Hindlimb muscle (tissue), 1 donor: Measurements from ENCODE around the gene GSS. TPM values are rescaled to one million over a fixed set of nuclear protein-coding genes. Genes with fewer than 3 reads are reported as not detected.

Experiments
- DNase-seq: peaks from one replicate; pipeline ENCODE4 v3.0.0-alpha.2; 2013
- polyA plus RNA-seq: library from polyadenylated mRNA; unstranded; fragments of 120-200 nt; gene quantifications from one replicate; pipeline ENCODE4 v1.2.1, GENCODE V29; 2013; ENCODE audit not compliant: insufficient read length

Gene GSS
- polyA plus RNA-seq, 1 donor = 25.5 TPM

DNA sequence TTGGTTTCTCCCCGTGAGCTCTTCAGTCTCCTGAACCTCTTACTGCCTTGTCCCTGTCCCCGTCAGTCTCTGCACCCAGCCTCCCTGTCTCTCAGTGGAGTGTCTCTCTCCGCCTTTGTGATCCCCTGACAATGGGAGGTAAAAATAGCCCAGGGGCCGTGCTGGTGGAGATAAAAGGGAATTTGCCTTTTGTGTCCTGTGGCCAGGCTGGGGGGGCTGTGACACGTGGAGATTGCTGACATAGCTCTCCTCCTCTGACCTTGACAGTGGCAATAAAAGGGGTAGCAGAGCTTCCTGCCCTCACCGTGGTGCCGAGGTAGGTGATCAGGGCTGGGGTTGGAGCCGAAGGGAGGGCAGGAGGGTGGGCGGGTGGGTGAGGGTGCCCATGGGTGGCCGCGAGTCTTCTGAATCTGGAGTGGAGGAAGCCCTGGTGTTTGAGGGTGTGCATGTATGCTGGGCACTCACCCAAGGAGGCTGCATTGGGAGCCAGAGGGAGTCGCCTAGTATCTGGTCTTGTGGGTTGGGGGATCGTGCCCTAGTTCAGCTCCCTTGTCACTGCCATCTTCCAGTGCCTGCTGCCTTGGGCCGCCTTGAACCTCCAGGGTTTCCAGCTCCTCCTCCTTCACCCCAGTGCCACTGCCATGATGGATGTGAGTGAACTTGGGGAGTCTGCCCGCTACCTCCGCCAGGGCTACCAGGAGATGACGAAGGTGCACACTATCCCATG lies 21.9 kb upstream of the GSS start:
- DNase-seq = no peak

DNA sequence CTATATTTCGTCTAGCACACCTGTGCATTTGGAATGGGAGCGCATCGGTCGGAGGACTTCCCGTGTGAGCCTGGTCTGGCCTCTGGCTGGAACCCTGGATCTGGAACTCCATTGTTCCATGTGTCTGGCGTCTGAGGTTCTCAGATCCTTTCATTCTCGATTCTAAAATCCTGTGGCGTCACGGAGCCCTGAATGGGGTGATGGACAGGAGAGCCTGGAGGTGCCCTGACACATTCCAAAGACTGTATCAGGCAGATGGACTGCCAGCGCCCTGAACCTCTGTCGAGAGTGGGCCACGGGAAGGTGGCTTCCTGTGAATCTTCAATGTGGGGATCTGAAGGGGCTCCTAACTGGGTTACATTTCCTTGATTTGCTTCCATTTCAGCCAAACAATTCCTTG lies 20.7 kb upstream of the GSS start:
- DNase-seq = no peak

DNA sequence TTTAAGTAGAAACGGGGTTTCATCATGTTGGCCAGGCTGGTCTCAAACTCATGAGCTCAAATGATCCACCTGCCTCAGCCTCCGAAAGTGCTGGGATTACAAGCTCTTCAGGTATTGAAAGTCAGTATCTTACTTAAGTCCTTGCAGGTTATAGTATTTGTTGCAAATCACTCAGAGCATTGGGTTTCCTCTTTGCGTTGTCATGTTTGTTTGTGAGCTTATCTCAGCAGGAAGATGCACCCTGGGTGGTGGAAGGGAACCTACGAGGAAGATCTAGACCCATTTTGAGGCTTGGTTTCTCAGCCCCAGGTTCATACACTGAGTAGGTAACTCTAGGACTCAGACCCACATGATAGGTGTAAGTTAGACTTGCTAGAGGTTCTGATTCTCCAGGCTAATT lies 18.6 kb upstream of the GSS start:
- DNase-seq = no peak

DNA sequence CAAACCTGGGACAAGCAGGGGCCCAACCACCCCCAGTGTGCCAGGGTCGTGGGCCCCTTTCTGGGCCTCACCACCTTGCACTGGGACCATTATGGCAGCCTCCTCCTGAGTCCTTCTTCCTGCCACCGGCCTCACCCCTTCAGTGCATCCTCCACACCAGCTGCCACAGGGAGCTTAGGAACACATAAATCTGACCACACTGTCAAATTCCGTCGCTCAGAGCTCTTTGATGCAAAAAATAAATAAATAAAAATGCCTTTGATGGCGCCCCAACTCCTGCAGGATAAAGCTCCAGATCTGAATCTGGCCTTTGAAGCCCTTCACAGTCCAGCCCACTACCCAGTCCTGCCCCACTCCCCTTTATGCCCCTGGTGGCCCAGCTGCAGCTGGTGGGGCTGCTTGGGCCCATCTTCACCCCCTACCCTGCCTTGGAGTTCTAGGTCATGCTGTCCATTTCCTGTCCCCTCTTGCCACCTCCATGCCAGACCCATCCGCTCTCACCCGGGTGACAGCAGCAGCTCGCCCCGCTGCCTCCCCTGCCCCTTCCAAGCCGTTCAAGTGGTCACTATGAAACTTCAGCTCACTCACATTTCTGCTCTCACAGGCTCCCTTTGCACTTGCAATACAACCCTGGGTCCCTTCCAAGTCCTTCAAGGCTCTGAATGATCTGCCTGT lies 16.1 kb upstream of the GSS start:
- no peak for DNase-seq

DNA sequence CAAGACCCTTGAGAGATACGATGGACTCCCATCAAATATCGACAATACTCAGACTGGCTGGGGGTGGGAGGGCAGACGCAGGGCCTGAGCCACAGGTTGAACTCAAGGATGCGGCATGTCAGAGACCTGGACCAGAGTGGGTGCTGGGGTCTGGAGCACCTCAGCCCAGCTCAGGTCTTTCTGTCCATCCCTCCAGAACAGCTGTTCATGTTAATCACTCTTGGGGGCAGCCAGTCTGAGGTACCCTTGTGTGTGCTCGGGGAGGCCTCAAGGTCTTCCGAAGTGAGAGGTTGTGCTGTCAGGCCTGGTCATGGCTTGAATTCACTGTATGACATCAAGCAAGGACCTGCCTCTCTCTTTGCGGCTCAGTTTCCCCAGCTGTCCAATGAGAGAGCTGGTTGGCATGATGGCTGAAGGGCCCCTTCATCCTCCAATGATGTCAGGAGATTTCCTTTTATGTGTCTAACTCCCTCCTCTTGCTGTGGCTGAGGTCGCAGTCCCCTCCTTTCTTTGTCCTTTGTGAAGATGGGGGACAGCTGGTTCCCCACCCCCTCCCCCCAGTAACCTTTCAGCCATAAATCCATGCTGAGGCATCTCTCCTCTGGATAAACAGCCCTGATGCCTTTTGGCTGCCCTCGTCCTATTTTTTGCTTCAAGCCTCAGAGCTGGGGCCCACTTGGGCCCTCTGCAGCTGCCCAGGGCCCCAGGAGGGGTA lies 15.4 kb upstream of the GSS start:
- DNase-seq = no peak

DNA sequence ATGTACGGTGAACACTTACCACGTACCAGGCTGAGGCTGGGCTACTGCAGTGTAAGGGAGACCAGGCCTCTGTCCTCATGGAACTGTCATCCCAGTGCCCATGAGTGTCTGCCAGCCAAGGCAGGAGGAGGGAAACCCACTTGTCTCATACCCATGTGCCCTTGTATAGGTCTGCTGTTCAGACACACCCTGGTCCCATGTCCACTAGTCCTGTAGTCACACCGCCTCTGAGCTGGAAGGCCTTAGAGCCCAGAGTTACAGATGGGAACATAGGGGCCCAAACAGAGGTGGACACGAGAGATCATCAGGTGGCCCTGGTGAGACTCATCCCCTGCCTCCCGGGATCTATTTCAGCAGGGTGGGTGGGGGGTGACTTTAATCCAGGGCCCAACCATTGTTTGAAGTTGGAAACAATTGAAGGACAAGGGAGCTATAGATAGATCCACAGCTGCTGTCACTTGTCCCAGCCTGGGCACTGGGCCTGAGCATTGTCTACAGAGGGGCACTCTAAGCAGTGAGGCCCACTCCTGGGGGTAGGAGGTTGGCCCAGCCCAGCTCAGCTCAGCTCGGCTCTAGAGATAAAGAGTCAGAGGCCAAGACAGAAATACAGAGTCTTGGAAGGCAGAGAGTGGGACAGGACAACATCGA lies 14.7 kb upstream of the GSS start:
- no peak for DNase-seq

DNA sequence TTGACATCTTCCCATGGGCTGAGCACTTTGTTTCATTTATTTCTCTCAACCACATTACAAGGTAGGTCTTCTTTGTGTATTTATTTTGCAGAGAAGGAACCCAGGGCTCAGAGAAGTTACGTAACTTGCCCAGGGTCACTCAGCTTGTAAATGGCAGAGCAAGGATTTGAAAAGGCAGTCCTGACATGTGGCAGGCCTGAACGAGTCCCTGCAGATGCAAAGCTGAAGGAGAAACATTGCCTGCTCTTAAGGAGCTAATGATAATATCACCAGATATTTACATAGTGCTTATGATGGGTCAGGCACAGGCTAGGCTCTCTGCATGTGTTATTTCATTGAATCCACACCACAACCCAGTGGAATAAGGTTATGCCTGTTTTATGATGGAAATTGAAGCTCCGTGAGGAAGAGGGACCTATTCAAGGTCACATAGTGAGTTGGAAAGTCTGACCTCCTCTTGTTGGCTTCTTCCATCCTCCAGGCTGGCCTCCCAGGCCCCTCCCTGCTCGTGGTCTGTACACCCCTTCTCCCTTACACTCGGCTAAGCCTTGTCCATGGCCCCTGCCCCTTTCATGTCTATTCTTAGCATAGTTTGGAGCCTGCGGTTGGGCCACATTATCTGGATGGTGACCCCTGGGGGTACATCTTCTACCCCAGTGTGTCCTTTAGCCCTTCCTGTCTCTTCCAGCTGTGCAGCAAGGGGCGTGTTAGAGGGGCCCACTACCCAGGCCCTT lies 12.6 kb upstream of the GSS start:
- no peak for DNase-seq

DNA sequence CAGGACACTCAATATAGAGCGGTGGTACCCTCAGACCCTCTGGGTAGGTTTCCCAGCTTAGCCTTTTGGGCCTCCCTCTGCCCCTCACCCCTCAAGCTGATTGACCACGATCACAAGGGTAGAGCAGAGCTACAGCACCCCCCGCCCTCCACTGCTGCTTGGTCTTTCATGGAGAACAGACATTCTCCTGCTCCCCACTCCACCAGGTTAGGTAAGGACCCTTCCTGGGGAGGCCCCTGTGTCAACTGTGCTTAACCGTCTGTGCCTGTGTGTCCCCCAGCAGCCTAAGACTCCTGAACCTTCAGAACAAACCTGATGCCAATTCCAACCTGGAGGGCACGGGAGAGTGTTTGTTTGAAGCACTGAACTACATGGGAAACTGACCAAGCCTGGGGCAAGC lies 11.8 kb upstream of the GSS start:
- DNase-seq = no peak

DNA sequence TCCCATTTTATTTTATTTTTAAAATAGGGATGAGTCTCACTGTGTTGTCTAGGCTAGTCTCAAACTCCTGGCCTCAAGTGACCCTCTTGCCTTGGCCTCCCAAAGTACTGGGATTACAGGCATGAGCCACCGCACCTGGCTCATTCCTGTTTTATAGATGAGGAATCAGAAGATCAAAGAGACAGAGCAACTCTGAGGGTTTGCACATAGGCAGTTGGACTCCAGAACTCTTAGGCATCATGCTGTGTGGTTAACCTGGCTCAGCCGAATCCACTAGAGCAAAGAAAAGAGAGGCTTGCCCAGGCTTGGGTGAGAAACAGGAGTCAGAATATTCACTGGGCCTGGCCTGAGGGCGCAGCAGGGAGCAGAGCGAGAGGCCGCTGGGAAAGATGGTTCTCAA lies 9.4 kb upstream of the GSS start:
- DNase-seq = no peak

DNA sequence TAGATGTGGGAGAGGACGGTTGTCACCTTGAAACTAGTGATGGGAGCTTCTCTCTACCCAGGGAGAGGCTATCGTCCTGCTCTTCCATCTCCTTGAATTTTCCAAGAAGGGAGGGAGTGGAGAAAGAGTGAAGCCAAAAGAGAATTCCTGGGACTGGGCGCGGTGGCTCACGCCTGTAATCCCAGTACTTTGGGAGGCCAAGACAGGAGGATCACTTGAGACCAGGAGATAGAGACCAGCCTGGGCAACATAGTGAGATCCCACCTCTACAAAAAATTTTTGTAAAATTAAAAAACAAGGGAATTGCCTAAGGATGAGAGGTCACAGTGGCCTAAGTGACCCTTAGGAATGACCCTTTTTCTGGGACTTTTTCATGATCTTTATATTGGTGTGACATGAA lies 8.9 kb upstream of the GSS start:
- DNase-seq = no peak

DNA sequence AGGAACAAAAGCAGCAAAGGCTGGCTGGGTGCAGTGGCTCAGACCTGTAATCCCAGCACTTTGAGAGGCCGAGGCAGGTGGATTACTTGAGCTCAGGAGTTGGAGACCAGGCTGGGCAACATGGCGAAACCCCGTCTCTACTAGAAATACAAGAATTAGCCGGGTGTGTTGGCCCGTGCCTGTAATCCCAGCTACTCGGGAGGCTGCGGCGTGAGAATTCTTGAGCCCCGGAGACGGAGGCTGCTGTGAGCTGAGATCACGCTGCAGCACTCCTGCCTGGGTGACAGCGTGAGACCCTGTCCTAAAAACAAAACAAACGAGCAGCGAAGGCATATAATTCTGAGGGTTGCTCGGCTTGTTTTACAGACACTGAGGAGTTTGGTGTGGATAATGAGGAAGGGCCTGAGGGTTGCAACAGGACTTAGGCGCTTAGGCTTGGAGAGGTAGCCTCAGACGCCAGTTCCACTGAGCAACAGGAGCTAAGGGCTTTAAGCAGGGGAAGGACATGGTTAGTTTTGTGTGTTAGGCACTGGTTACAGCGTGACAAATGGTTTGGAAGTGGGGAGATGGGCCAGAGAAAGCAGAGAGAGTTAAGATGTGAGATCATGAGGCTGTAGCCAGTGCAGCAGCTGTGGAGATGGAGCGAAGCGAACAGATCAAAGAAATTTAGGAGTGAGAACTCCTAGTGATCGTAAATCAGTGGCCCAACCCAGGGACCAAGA lies 1.3 kb upstream of the GSS start:
- DNase-seq = no peak

DNA sequence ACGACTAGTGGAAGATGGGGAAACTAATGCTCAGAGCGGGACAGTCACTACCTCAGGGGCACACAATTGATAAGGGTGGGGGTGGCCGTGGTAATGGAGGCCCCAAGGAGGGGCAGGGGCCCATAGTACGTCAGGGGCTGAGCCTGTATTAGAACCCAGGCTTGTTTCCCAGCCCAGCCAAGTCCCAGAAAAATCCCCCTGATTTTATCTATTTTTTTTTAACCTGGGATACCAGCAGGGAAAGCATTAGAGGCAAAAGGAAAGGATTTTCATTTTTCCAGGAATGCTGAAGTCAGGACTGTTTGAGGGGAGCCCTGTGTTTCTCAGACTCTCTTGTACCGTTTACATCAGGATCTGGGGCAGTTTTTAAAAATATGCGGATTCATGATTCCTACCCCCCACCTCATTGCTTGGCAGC lies 444 bp upstream of the GSS start:
- no peak for DNase-seq

DNA sequence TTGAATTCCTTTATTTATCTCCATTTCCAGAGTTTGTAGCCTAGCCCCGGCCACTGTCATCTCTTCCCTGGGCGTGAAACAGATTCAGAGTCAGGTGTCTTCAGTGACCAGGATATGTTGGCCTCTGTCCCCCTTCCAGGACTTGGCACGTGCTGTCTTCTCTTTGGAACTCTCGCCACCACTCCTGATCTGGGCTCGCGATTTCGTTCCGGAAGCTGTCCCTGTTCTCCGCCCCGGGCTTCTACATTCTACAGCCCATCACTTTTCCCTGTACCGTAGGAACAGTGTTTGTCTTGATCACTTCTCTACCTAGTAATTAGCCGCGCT lies 739 bp downstream of the GSS start:
- peak; percentile 36 for DNase-seq

DNA sequence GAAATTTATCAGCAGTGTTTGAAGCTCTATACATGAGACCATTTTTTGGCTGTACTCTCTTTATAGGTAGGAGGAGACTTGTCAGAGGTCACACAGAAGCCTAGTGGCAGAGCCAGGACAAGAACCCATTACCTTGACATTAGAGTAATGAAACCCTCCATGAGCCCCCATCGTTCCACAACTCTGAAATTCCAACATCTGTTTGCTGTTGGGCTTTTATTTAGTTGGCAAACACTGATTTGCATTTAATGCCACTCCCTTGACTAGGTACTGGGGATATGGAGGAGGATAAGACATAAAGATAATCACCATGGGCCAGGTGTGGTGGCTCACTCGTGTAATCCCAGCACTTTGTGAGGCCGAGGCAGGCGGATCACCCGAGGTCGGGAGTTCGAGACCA lies 1.6 kb downstream of the GSS start:
- DNase-seq = no peak

DNA sequence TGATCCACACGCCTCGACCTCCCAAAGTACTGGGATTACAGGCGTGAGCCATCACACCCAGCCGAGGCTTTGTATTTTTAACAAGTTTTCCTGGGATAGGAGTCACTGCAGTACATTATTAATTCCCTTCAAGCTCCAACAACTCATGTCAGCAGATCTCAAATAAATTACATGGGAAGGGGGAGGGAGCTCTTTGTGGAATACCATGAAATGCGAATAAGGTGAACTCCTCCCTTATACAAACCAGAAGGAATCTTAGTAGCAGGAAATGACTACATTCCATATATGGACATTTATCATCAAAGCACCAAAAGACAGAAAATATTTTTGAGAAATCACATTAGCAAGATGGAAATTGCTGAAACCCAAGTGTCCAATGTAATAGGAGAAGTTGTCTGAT lies 2.9 kb downstream of the GSS start:
- no peak for DNase-seq

DNA sequence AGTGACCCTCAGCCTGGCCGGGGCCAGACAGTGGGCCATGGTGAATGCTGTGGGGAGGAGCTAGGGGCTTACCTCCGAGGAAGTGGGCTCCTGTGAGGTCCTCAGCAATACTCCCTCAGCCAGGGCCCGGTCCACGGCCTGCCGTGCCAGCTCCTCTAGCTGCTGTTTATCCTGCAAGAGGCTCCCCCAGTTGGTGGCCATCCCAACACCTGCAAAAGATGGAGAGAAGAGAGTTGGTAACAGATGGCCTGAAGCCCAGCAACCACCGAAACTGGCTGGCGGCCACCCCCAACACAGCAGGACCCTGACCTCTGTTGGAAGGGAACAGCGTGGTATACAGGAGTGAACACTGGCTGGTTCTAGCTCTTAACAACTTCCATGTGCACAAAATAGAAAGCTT lies 4.0 kb downstream of the GSS start:
- DNase-seq = no peak

DNA sequence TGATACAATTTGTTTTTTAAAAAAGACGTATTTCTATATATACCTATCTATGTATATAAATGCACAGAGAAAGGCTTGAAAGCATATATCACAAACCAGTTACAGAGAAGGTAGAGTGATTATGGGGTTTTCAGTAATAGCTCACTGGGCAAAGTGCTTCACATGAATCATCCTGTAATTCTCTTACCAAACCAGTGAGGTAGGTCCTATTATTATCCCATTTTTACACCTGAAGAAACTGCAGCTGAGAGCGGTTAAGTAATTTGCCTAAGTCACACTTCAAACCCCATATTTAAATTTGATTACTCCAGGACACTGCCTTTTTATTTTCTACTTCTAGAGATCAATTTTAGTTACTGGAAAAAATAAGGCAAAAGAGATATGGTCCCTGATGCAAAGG lies 4.4 kb downstream of the GSS start:
- DNase-seq = no peak

DNA sequence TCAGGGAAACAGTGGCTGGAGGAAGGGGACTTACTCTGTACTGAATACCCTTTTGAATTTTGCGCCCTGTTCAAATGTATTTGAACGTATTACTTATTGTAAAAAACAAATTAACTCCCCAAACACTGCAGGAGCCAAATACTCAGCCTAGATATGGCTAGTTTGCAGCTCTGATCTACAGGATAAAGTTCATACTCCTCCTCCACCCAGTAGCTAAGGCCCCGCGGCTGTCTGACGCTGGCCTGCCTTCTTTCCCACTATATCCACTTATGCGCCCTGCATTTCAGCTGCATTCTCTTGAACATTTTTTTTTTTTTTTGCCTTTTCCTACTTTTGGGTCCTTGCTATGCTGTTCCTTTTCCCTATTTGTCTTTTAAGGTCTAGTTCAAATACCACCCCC lies 6.5 kb downstream of the GSS start:
- no peak for DNase-seq

DNA sequence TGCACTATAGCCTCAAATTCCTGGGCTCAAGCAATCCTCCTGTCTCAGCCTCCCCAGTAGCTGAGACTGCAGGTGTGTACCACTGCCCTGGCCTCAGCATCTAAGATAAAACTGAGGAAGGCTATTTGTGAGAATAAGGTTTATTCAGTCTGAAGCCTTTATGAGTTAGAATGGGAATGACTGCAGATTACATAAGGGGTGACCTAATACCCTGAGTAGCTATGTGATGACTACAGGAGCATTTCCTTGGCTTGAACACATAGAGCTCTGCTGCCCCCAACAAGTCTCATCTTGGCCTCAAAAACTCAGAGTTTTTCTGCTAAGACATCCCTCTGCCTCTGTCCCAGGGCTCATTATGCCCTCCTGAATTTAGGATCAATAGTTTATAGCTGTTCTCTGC lies 7.6 kb downstream of the GSS start:
- no peak for DNase-seq

DNA sequence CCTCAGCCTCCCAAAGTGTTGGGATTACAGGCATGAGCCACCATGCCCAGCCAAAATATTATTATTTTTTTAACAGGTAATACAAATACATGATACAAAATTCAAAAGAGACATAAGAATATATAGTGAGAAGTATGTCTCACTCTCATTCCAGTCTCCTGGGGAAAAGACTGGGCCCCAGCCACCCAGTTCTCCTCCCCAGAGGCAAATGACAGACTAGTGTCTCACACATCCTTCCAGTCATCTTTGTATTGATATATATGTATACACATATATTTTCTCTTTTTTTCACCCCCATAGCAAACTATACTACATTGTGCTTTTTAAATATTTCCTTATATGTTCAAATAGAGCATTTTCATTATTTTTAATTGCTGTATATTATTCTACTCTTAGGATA lies 8.3 kb downstream of the GSS start:
- no peak for DNase-seq

DNA sequence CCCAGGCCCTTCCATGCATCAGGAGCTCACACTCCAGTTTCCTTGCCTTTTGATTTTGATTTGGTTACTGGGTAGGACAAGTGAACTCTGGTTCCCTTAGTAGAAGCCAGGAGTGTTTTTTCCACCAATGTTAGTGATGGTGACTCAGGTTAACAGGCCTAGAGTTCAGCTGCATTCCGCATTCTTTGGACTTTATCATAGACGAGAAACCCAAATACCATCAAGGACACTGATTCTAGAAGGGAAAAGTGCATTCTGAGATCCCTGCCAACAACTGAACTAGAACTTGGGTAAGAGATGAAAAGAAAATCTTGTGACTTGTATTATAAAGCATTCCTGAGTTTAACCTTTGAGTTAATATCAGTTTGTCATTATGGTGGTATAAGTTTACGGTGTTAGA lies 8.9 kb downstream of the GSS start:
- no peak for DNase-seq
